NCI-H187 treated with DMSO at 0.1 percent for 48 hours (cell line): ENCODE data around the gene ADAM17.
"Not testable (repeated sequence)": the region's sequence is repeated elsewhere in the genome, so short reads cannot be mapped to it uniquely, and the experiment has no call there.

Experiments
- DNase-seq: peaks from one replicate; lab custom pipeline; 2025; lab: John Stamatoyannopoulos, UW

The ADAM17 gene

GRCh38 chr2:9519250-9519649, 36.4 kb downstream of the ADAM17 start:
- no peak for DNase-seq

DNA sequence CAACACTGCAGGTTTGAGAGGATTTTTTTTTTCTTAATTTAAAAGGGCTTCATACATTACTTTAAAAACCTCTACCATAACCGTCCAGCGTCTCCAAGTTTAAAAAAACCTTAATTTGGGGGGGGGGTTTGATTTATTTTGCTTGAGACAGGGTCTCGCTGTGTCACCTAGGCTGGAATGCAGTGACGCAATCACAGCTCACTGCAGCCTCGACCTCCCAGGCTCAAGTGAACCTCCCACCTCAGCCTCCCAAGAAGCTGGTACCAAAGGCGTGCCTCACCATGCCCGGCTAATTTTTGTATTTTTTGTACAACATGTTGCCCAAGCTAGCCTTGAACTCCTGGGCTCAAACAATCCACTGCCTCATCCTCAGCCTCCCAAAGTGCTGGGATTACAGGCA, 36.9 kb downstream of the ADAM17 start:
- DNase-seq = no peak

- no peak for DNase-seq
Observed at GRCh38 chr2:9518163-9518562, 37.5 kb downstream of the ADAM17 start.

GRCh38 chr2:9517118-9517782, 38.4 kb downstream of the ADAM17 start:
- DNase-seq = no peak

GRCh38 chr2:9513946-9514345, 41.7 kb downstream of the ADAM17 start:
- not testable (repeated sequence) for DNase-seq

DNA sequence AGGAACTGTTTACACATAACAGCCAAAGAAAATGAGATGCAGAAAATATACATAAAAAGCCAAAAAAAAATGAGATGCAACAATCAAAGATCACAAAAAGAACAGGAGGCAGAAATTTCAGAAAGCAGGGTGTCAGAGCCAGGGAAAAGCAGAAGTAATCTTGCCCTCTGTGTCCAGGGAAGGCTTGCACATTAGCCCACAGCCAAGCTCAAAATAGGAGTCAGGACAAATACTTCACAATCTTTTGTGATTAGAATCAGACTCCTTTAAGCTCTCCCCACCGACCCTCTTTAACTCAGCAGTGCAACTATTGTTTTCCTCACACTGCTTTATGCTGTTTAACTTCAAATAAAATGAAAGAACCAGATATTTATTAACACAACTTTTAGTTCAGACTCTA, 46.7 kb downstream of the ADAM17 start:
- DNase-seq = no peak

DNA sequence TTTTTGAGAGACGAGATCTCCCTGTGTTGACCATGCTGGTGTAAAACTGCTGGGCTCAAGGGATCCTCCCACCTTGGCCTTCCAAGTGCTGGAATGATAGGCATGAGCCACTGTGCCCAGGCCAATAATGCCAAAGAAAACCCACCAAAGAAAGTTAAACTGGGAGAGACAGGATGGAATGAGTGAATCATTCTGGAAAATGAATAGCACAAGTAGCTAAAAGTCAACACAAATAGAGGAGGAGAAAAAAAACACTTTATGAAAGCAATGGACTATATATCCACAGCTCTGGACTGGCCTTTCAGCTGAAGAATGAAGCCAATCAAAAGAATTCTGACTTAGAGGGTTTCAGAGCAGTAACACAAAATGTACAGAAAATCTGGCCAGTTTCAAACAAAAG, 57.4 kb downstream of the ADAM17 start:
- DNase-seq = no peak

GRCh38 chr2:9497017-9497416, 58.6 kb downstream of the ADAM17 start:
- no peak for DNase-seq

DNA sequence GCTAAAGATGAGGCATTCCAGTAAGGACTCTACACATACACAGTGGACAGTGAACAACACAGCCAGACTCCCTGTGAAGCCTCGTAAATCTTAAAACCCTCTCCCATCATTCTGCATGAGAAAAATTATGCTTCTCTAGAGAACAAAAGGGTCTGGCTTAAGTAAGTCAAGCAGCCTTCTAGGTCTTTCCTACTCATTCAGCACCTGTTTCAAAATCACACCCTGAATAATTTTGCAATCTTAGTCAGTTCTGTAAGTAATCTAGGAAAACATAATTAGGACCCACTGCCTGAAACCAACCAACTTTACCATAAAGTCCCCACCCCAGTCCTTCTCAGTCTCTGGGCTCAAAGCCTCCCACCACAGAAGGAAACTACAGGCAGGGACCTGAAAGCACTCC, 61.5 kb downstream of the ADAM17 start:
- DNase-seq = no peak

GRCh38 chr2:9493478-9493877, 62.2 kb downstream of the ADAM17 start:
- DNase-seq = no peak

GRCh38 chr2:9492927-9493326, 62.7 kb downstream of the ADAM17 start:
- no peak for DNase-seq

GRCh38 chr2:9490789-9491188, 64.8 kb downstream of the ADAM17 start:
- DNase-seq = no peak

- no peak for DNase-seq
Observed at GRCh38 chr2:9488583-9489547, 66.8 kb downstream of the ADAM17 start.

- no peak for DNase-seq
Observed at GRCh38 chr2:9484533-9484932, 71.1 kb downstream of the ADAM17 start.

- DNase-seq = no peak
Observed at GRCh38 chr2:9483107-9483506, 72.5 kb downstream of the ADAM17 start.

DNA sequence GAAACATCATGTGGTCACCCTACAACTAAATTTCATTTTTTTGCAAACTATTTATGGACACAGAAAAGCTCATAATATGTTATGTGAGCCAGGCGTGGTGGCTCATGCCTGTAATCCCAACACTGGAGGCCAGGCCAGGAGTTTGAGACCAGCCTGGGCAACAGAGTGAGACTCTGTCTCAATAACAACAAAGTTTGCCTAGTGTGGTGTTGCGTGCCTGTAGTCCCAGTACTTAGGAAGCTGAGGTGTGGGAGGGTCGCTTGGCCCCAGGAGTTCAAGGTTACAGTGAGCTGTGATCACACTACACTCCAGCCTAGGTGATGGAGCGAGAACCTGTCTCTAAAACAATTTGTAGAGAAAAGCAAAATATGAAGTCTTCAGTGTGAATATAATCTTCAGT, 75.5 kb downstream of the ADAM17 start:
- no peak for DNase-seq

GRCh38 chr2:9478526-9478925, 77.1 kb downstream of the ADAM17 start:
- no peak for DNase-seq

GRCh38 chr2:9477914-9478313, 77.7 kb downstream of the ADAM17 start:
- DNase-seq = no peak

- DNase-seq = no peak
Observed at GRCh38 chr2:9474361-9475057, 81.1 kb downstream of the ADAM17 start, which contains the start of gene IAH1. TSS of gene IAH1 (plus strand) at chr2:9474551. CDS start at chr2:9474567, 16 bp downstream.

DNA sequence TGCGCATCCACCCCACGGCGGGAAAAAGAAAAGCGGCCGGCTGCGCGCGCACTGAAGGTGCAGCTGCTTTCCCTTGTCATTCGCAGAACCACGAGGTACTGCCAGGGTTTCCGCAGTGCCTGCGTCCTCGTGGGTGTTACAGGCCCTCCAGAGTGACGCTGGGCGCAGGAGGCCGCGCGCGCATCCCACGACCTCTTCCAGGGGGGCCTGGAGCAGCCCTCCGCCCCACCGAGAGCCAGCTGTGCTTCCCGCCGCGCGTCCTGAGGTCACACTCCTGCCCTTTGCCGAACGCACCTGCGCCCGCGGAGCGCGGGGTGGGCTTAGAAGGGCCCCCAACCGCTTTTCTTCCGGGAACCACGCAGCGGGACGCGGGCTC, 81.7 kb downstream of the ADAM17 start:
- DNase-seq = no peak

DNA sequence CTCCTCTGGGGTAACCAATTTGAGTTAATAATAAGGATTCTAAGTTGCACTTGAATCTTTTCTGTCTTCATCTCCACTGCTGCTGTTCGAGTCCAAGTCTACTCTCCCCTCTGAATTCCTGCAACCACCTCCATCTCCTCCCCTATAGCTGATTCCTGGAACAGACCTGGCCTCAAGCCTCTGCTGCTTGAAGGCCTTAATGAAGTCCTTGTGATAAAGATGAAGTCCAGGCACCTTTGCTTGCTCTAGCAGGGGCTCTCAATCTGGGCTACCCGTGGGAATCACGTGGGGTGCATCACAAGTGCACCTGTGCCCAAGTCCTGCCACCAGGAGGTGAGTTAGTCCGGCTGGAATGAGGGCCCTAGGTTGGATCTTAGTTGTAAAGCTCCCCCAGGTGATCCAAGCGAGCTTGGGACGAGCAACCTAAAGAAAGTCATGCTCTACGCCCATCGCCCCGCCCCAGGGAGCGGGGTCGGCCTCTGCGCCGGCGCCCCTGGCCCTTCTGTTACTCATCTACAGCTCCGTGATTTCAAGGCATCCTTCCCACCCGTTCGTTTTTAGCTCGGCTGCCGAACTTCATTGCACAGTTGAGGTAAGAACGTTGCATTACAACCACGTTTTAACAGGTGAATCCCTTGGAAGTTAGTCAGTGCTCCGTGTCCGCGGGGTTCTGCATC, 82.2 kb downstream of the ADAM17 start:
- DNase-seq = no peak

- no peak for DNase-seq
Observed at GRCh38 chr2:9472511-9472910, 83.1 kb downstream of the ADAM17 start.
